ENCODE data around the gene FAM163B.

Gene FAM163B

DNA sequence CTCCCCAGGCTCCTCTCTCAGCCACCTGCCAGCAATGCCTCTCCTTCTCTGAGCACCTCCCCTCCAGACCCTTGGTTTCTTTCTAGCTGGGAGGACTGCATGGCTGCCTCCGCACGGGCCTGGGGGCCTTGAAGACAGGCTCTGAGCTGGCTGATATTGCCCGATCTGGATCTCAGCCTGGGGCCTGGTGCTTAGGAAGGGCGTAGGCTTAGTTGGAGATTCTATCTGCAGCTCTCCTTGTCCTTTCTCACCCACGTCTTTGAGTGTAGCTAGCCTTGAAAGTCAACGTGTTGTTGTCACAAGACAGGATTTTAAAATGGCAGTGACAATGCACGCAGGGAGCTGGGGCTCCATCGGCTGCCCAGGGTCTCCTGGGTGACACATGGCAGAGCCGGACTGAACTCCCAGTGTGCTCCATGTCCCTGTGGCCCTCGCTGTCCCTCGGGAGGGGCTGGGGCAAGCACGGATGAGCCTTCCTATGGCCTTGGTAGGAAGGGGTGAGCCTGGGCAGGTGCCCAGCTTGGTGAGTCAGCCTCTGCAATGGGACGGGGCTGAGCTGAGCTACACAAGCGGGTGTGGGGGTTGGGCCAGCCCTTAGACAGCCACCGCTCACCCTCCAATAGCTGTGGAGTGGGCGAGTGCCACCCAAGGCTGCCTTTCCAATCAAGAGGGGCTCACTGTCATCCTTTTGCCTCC, 65.3 kb downstream of the FAM163B start:
- Histone ChIP-seq H3K79me2 (ENCODE audit: control insufficient read depth, low read length) (no peaks in the 10 kb centered on the region), H3F3A (ENCODE audit: control insufficient read depth, insufficient read depth) (no peaks in the 10 kb centered on the region), H3K27me3 (ENCODE audit: control insufficient read depth, low read length) (peaks cover 17% of the 10 kb centered on the region), H3K4me3 (ENCODE audit: low read length) (no peak overlapping the region), H3K27ac (ENCODE audit: low read depth, low read length) (no peak overlapping the region), H4K20me1 (ENCODE audit: control insufficient read depth, insufficient read depth, low read depth, low read length) (no peaks in the 10 kb centered on the region), H3K4me1 (ENCODE audit: control insufficient read depth, low read length) (peaks cover 19% of the 10 kb centered on the region), H3K4me2 (ENCODE audit: low read length) (no peak overlapping the region), H3K9me3 (ENCODE audit: control insufficient read depth, insufficient read depth, low read length) (no peaks in the 10 kb centered on the region), H3K9me2 (replicated peaks; ENCODE audit: control insufficient read depth, low read length) (no peaks in the 10 kb centered on the region), H3K36me3 (ENCODE audit: control insufficient read depth, low read length) (no peaks in the 10 kb centered on the region)
- TF ChIP-seq EZH2phosphoT487 (IDR thresholded peaks at IDR 0.05; ENCODE audit: borderline replicate concordance, low read length): no peak
- TF ChIP-seq, protein P1, sequence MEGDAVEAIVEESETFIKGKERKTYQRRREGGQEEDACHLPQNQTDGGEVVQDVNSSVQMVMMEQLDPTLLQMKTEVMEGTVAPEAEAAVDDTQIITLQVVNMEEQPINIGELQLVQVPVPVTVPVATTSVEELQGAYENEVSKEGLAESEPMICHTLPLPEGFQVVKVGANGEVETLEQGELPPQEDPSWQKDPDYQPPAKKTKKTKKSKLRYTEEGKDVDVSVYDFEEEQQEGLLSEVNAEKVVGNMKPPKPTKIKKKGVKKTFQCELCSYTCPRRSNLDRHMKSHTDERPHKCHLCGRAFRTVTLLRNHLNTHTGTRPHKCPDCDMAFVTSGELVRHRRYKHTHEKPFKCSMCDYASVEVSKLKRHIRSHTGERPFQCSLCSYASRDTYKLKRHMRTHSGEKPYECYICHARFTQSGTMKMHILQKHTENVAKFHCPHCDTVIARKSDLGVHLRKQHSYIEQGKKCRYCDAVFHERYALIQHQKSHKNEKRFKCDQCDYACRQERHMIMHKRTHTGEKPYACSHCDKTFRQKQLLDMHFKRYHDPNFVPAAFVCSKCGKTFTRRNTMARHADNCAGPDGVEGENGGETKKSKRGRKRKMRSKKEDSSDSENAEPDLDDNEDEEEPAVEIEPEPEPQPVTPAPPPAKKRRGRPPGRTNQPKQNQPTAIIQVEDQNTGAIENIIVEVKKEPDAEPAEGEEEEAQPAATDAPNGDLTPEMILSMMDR (IDR thresholded peaks at IDR 0.05; ENCODE audit: low read depth, low read length, poor library complexity, severe bottlenecking): no peak

DNA sequence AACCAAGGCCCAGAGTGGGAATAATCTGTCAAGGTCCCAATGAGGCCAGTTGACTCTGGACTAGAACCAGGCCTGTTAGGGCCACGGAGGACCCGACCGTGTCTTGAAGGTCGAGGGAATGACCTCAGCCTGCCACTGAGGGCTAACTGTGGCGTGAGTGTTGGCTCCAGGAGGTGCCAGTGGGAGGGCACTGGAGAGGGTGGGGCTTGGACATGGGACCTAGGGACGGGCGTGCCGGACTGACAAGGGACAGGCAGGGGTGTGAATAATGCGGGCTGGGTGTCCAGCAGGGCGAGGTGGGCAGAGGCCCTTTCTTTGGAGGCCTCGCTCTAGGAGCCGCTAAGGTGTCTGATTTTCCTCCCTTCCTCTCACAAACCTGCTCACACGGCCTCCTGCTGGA, 67.2 kb downstream of the FAM163B start:
- Histone ChIP-seq H3K36me3 (ENCODE audit: control insufficient read depth, low read length) (no peaks in the 10 kb centered on the region), H3K4me2 (ENCODE audit: low read length) (no peak overlapping the region), H3K9me3 (ENCODE audit: control insufficient read depth, insufficient read depth, low read length) (no peaks in the 10 kb centered on the region), H3K4me1 (ENCODE audit: control insufficient read depth, low read length) (peaks cover 14% of the 10 kb centered on the region), H4K20me1 (ENCODE audit: control insufficient read depth, insufficient read depth, low read depth, low read length) (no peaks in the 10 kb centered on the region), H3K27ac (ENCODE audit: low read depth, low read length) (no peak overlapping the region), H3K4me3 (ENCODE audit: low read length) (no peak overlapping the region), H3K9me2 (replicated peaks; ENCODE audit: control insufficient read depth, low read length) (no peaks in the 10 kb centered on the region), H3K79me2 (ENCODE audit: control insufficient read depth, low read length) (no peaks in the 10 kb centered on the region), H3F3A (ENCODE audit: control insufficient read depth, insufficient read depth) (no peaks in the 10 kb centered on the region), H3K27me3 (ENCODE audit: control insufficient read depth, low read length) (peaks cover 17% of the 10 kb centered on the region)
- TF ChIP-seq EZH2phosphoT487 (IDR thresholded peaks at IDR 0.05; ENCODE audit: borderline replicate concordance, low read length): no peak
- TF ChIP-seq, protein P1 (IDR thresholded peaks at IDR 0.05; ENCODE audit: low read depth, low read length, poor library complexity, severe bottlenecking): no peak

DNA sequence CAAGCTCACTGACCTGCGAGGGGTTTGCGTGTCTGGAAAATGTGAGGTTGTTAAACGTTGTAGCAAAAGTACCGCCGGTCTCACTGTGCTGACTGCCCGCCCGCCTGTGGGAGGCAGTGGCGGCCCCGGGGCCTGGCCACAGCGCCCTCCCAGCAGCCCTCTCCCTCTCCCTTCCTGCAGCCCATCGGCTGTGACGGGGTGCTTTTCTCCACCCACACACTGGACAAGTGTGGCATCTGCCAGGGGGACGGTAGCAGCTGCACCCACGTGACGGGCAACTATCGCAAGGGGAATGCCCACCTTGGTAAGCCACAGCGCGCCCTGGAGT, 68.5 kb downstream of the FAM163B start:
- Histone ChIP-seq H3K4me3 (ENCODE audit: low read length) (peak overlapping the region; percentile 53), H3K36me3 (ENCODE audit: control insufficient read depth, low read length) (no peaks in the 10 kb centered on the region), H3K9me3 (ENCODE audit: control insufficient read depth, insufficient read depth, low read length) (no peaks in the 10 kb centered on the region), H4K20me1 (ENCODE audit: control insufficient read depth, insufficient read depth, low read depth, low read length) (no peaks in the 10 kb centered on the region), H3K27ac (ENCODE audit: low read depth, low read length) (no peak overlapping the region), H3K79me2 (ENCODE audit: control insufficient read depth, low read length) (no peaks in the 10 kb centered on the region), H3F3A (ENCODE audit: control insufficient read depth, insufficient read depth) (no peaks in the 10 kb centered on the region), H3K4me2 (ENCODE audit: low read length) (peak overlapping the region; percentile 66), H3K9me2 (replicated peaks; ENCODE audit: control insufficient read depth, low read length) (no peaks in the 10 kb centered on the region), H3K4me1 (ENCODE audit: control insufficient read depth, low read length) (peaks cover 14% of the 10 kb centered on the region), H3K27me3 (ENCODE audit: control insufficient read depth, low read length) (peaks cover 19% of the 10 kb centered on the region)
- no peak for TF ChIP-seq EZH2phosphoT487 (IDR thresholded peaks at IDR 0.05; ENCODE audit: borderline replicate concordance, low read length)
- TF ChIP-seq, protein P1 (IDR thresholded peaks at IDR 0.05; ENCODE audit: low read depth, low read length, poor library complexity, severe bottlenecking): peak; percentile 78

Measured in DOHH2 (cell line).